HepG2 (cell line): ENCODE data around the gene HYOU1. TPM values are rescaled to one million over a fixed set of nuclear protein-coding genes. Genes with fewer than 3 reads are reported as not detected.

Source experiments
- CEBPZ ChIP-seq: IDR thresholded peaks from 2 replicates; pipeline ENCODE4 v1.6.1; 2012; ENCODE audit warnings: low read length, improper control_type of control experiment
- FOSL2 ChIP-seq: sonication (generic); formaldehyde crosslinking; IDR thresholded peaks from 2 replicates; pipeline ENCODE4 v1.4.0; 2020; ENCODE audit warnings: missing genetic modification reagents
- HMG20A ChIP-seq: IDR thresholded peaks from 2 replicates; pipeline ENCODE4 v1.6.1; 2016; ENCODE audit warnings: borderline replicate concordance
- HNRNPK ChIP-seq: fragments of 200-400 bp; formaldehyde crosslinking; IDR thresholded peaks from 2 replicates; pipeline ENCODE4 v1.6.1; 2018; ENCODE audit warnings: low read length, low read depth, moderate library complexity, mild to moderate bottlenecking; ENCODE audit not compliant: poor library complexity, severe bottlenecking
- MYC ChIP-seq: sonication (generic); formaldehyde crosslinking; IDR thresholded peaks from 2 replicates; pipeline ENCODE4 v1.9.0; 2021; ENCODE audit warnings: missing genetic modification reagents, borderline replicate concordance
- NCOR1 ChIP-seq: fragments of 200-600 bp; sonication (generic); IDR thresholded peaks from 2 replicates; pipeline ENCODE4 v1.7.0; 2017; ENCODE audit warnings: antibody characterized with exemption, low read length, borderline replicate concordance
- PCBP1 ChIP-seq: fragments of 200-400 bp; formaldehyde crosslinking; IDR thresholded peaks from 2 replicates; pipeline ENCODE4 v1.6.1; 2017; ENCODE audit warnings: mild to moderate bottlenecking, low read depth, low read length, borderline replicate concordance
- POLR2A ChIP-seq, 2 experiments: IDR thresholded peaks; 2 replicates each; pipeline ENCODE4 v1.6.1; 2011; ENCODE audit warnings: low read depth in 2 of 2, low read length in 2 of 2, mild to moderate bottlenecking in 1 of 2, moderate library complexity in 1 of 2; ENCODE audit not compliant: insufficient read depth in 1 of 2
- TAF15 ChIP-seq: fragments of 200-400 bp; formaldehyde crosslinking; IDR thresholded peaks from one replicate; pipeline ENCODE4 v1.6.1; 2018; ENCODE audit warnings: mild to moderate bottlenecking, low read depth, low read length; ENCODE audit not compliant: poor library complexity, severe bottlenecking
- ZFP90 ChIP-seq: sonication (generic); formaldehyde crosslinking; IDR thresholded peaks from 2 replicates; pipeline ENCODE4 v1.8.0; 2022; ENCODE audit warnings: missing genetic modification reagents, mild to moderate bottlenecking, inconsistent platforms, borderline replicate concordance
- ZFY ChIP-seq: sonication (generic); formaldehyde crosslinking; IDR thresholded peaks from 2 replicates; pipeline ENCODE4 v1.4.0; 2020; ENCODE audit warnings: missing genetic modification reagents
- ZNF256 ChIP-seq: sonication (generic); formaldehyde crosslinking; conservative IDR thresholded peaks from 2 replicates; pipeline ENCODE4 v1.4.0; 2020; ENCODE audit warnings: missing genetic modification reagents
- ZNF280B ChIP-seq: sonication (generic); formaldehyde crosslinking; IDR thresholded peaks from 2 replicates; pipeline ENCODE4 v1.5.0; 2020; ENCODE audit warnings: missing genetic modification reagents, mild to moderate bottlenecking, borderline replicate concordance
- ZNF501 ChIP-seq: sonication (generic); formaldehyde crosslinking; IDR thresholded peaks from 2 replicates; pipeline ENCODE4 v1.5.1; 2020; ENCODE audit warnings: mild to moderate bottlenecking, moderate library complexity, missing genetic modification reagents
- ZNF546 ChIP-seq: sonication (generic); formaldehyde crosslinking; conservative IDR thresholded peaks from 2 replicates; pipeline ENCODE4 v1.8.1; 2023; ENCODE audit warnings: mild to moderate bottlenecking, missing genetic modification reagents
- ZNF576 ChIP-seq: sonication (generic); formaldehyde crosslinking; IDR thresholded peaks from 2 replicates; pipeline ENCODE4 v1.4.0; 2020; ENCODE audit warnings: mild to moderate bottlenecking, missing genetic modification reagents
- ZNF761 ChIP-seq: sonication (generic); formaldehyde crosslinking; conservative IDR thresholded peaks from 2 replicates; pipeline ENCODE4 v1.4.0; 2020; ENCODE audit warnings: mild to moderate bottlenecking, missing genetic modification reagents
- ZSCAN25 ChIP-seq: sonication (generic); formaldehyde crosslinking; IDR thresholded peaks from 2 replicates; pipeline ENCODE4 v1.8.0; 2022; ENCODE audit warnings: mild to moderate bottlenecking, missing genetic modification reagents
- polyA plus RNA-seq, 8 experiments: library from polyadenylated mRNA; depleted of rRNA in 3 of 8; stranded (reverse) in 7 of 8; unstranded in 1 of 8; fragments of >200 nt; fragmentation: Illumina TruSeq in 4 of 8; extraction: Trizol in 4 of 8; gene quantifications; 2 replicates each; pipeline versions ENCODE4 v1.2.1 to v1.2.3, GENCODE V29; 2011 to 2016; ENCODE audit warnings: low read depth in 4 of 8, missing spikeins in 1 of 8, mixed read lengths in 1 of 8; ENCODE audit not compliant: insufficient read depth in 1 of 8
- total RNA-seq, 5 experiments: library from RNA; depleted of rRNA; stranded (reverse); fragments of >200 nt; fragmentation: Illumina TruSeq; extraction: Trizol; gene quantifications; 2 replicates each; pipeline ENCODE4 v1.2.3, GENCODE V29; 2016; ENCODE audit warnings: low read depth in 1 of 5
- TF ChIP-seq, protein P1 (sequence below): sonication (generic); formaldehyde crosslinking; IDR thresholded peaks from 2 replicates; pipeline ENCODE4 v1.5.1; 2020; ENCODE audit warnings: missing genetic modification reagents, mild to moderate bottlenecking, borderline replicate concordance
- TF ChIP-seq, protein P2 (sequence below): sonication (generic); IDR thresholded peaks from 2 replicates; pipeline ENCODE4 v1.6.1; 2016; ENCODE audit warnings: low read depth, borderline replicate concordance

The HYOU1 gene
- total and polyA plus RNA-seq, 2 of the 13 experiments (the other 11 are each of a cell fraction or from before 2014, with no cell fraction given) = 127 to 155 TPM

DNA sequence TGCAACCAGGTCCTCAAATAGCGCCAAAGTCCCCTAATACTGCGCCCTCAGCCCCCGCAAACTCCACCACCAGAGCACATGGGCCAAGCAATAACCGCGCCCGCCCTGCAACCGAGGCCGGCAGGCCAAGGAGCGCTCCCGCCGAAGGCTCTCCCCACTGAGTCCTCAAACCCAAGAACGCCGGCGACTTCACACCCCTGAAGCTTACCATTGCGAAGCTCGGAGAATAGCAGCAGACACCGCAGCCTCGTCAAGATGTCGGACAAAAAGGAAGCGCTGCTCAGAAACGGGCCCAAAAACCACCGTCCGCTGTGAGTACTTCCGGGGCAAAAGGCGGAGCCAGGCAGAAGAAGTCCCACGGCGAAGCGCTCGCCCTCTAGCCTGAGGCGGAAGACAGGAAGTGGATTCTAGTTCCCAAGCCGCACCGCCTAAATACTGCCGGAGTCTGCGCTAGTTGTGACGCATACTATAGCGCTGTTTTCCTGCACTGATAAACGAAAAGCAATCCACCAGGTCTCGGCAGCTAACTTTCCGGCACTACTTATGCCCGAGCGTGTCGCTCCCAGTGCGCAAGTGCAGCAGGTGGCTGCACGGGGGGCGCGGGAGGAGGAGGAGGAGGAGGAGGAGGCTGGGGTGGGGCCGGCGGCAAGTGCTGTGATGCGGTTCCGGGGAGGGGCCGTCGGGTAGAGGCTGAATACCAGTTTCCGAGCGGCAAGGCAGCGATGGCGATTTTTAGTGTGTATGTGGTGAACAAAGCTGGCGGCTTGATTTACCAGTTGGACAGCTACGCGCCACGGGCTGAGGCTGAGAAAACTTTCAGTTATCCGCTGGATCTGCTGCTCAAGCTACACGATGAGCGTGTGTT, 38.7 kb downstream of the HYOU1 start, which contains the start of the genes RPS25 and TRAPPC4 (continued):
- TF ChIP-seq NCOR1 (peak; percentile 61; the same call in 1 of the 2 replicates), ZNF256 (CRISPR knock-in tag) (0 out of 2 replicates have a peak, but pooled peaks have one; percentile 28), ZFY (CRISPR knock-in tag) (peak; percentile 88), HMG20A (CRISPR knock-in tag) (0 out of 2 replicates have a peak, but pooled peaks have one; percentile 33), ZNF761 (0 out of 2 replicates have a peak, but pooled peaks have one; percentile 53), ZNF576 (0 out of 2 replicates have a peak, but pooled peaks have one; percentile 61), TAF15 (no peak), ZNF546 (CRISPR knock-in tag) (no peak; the same call in 1 of the 2 replicates), POLR2A (IDR thresholded peaks at IDR 0.05; ENCODE audit: insufficient read depth in 1 of 2, low read depth in 2 of 2, low read length in 2 of 2) (peak; percentile 86 to 88), ZNF280B (CRISPR knock-in tag) (no peak), HNRNPK (peak; percentile 21), CEBPZ (no peak), FOSL2 (CRISPR knock-in tag) (peak; percentile 22; the same call in 1 of the 2 replicates), ZFP90 (CRISPR knock-in tag) (peak; percentile 66; the same call in 1 of the 2 replicates), PCBP1 (no peak), MYC (CRISPR knock-in tag) (peak; percentile 94), ZSCAN25 (no peak), ZNF501 (CRISPR knock-in tag) (peak; percentile 69)
- TF ChIP-seq, protein P1, sequence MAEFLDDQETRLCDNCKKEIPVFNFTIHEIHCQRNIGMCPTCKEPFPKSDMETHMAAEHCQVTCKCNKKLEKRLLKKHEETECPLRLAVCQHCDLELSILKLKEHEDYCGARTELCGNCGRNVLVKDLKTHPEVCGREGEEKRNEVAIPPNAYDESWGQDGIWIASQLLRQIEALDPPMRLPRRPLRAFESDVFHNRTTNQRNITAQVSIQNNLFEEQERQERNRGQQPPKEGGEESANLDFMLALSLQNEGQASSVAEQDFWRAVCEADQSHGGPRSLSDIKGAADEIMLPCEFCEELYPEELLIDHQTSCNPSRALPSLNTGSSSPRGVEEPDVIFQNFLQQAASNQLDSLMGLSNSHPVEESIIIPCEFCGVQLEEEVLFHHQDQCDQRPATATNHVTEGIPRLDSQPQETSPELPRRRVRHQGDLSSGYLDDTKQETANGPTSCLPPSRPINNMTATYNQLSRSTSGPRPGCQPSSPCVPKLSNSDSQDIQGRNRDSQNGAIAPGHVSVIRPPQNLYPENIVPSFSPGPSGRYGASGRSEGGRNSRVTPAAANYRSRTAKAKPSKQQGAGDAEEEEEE = peak; percentile 33; the same call in 1 of the 2 replicates
- TF ChIP-seq, protein P2, sequence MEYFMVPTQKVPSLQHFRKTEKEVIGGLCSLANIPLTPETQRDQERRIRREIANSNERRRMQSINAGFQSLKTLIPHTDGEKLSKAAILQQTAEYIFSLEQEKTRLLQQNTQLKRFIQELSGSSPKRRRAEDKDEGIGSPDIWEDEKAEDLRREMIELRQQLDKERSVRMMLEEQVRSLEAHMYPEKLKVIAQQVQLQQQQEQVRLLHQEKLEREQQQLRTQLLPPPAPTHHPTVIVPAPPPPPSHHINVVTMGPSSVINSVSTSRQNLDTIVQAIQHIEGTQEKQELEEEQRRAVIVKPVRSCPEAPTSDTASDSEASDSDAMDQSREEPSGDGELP = peak; percentile 45; the same call in 1 of the 2 replicates
